Suprapubic skin (tissue), 4 donors: Measurements from ENCODE around the gene GOLGB1.

ENCODE experiments used
- POLR2A ChIP-seq, 2 donors: fragments of 450-650 bp; IDR thresholded peaks; one replicate each; pipeline ENCODE4 v1.6.1; 2017; ENCODE audit warnings: antibody characterized with exemption in 2 of 2, mild to moderate bottlenecking in 2 of 2, moderate library complexity in 2 of 2
- POLR2AphosphoS5 ChIP-seq, 3 donors: sonication (generic); formaldehyde crosslinking; IDR thresholded peaks; one replicate each; pipeline ENCODE4 v1.6.1; 2017; ENCODE audit warnings: antibody characterized with exemption in 3 of 3

DNA sequence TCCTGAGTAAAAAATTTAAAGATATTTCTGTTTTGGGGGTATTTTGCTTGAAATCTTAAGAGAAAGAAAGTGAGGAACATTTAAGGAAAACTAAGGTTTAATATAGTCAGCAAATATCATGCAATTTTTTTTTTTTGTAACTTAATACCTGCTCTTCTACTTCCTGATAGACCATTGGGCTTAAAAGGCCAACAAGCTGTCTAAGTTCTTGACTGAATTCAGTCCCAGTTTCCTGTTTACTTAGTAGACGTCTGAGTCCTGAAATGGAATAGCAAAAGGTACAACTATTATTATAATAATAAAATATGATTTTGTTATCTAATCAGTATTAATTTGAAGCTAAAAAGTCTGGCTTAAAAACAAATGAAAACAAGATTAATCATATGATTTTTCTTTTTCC is 47.4 kb upstream of the GOLGB1 start:
- TF ChIP-seq POLR2AphosphoS5 (IDR thresholded peaks at IDR 0.05): no peak
- no peak for TF ChIP-seq POLR2A (IDR thresholded peaks at IDR 0.05)
